GM19467 (cell line): ENCODE measurements around the gene TNS1.

Experiments used
- ATAC-seq: cut with Tn5 transposase; IDR thresholded peaks from one replicate; pipeline ENCODE4 v1.9.1; 2021; ENCODE audit warnings: mild to moderate bottlenecking, moderate library complexity; ENCODE audit not compliant: unreplicated experiment

Gene TNS1

GRCh38 chr2:217945530-217945929 lies 57.3 kb downstream of the TNS1 start:
- ATAC-seq = no peak

GRCh38 chr2:217944923-217945322 lies 57.9 kb downstream of the TNS1 start:
- no peak for ATAC-seq

GRCh38 chr2:217944366-217944765 lies 58.4 kb downstream of the TNS1 start:
- no peak for ATAC-seq

GRCh38 chr2:217943446-217944321 lies 59.1 kb downstream of the TNS1 start:
- ATAC-seq = no peak

GRCh38 chr2:217942731-217943335 lies 60.0 kb downstream of the TNS1 start:
- no peak for ATAC-seq

GRCh38 chr2:217941886-217942728 lies 60.7 kb downstream of the TNS1 start:
- no peak for ATAC-seq

DNA sequence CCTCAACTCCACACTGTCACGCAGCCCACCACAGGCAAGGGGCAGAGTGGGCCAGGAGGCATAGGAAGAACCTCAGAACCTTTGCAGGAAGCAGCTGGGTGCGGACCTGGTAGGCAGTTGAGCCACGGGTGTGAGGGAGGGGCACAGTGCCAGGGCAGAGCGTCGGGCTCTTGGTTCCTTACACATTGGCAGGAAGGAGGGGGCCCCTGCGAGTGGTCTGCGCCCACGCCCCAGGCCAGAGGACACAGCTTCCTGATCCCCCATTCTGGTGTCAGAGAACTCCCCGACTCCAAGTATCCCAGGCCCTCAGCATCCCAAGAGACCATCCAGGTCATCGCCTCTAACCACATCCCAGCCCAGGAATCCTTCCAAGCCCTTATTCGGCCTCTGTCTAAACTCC lies 61.5 kb downstream of the TNS1 start:
- ATAC-seq = no peak

DNA sequence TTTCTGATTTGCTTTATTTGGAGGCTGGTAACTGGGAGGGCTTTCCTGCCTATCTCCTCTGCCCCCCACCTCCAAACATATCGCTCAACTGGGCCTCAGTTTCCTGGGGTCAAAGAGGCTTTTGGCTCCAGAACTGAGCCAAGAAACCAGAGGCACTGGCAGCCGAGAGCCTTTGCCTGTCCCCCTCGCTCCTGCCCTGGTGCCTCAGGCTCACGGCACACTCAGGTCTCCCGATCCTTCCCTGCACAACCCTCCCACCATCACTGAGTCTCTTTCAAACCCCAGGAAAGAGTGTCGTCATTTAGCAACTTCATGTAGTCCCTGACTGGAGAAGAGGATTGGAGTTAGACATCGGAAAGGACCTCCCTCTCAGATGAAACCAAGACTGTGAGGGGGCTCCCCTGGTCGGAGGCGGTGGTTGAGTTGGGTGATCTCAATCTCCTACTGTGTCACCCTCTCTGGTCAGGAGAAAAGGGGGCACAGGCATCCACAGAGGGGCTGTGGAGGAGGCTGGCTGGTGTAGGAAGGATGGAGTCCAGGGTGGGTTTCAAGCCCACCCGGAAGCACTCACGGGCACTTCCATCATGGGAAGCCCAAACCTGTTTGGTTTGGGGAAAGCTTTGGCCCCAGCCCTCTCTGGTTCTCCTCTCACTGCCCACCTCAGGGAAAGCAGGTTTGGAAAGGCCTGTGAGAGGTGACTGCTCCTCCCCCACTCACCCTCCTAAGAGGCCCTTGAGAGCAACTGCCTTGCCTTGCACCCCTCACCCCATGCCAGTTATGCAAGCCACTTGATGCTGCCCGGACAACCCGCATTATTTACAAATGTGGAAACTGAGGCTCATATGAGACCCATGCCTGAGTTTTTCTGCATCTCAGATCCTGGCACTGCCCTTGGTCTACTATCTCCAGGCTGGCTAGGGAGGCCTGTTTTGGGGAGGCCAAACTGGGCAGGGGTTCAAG lies 62.3 kb downstream of the TNS1 start:
- no peak for ATAC-seq

DNA sequence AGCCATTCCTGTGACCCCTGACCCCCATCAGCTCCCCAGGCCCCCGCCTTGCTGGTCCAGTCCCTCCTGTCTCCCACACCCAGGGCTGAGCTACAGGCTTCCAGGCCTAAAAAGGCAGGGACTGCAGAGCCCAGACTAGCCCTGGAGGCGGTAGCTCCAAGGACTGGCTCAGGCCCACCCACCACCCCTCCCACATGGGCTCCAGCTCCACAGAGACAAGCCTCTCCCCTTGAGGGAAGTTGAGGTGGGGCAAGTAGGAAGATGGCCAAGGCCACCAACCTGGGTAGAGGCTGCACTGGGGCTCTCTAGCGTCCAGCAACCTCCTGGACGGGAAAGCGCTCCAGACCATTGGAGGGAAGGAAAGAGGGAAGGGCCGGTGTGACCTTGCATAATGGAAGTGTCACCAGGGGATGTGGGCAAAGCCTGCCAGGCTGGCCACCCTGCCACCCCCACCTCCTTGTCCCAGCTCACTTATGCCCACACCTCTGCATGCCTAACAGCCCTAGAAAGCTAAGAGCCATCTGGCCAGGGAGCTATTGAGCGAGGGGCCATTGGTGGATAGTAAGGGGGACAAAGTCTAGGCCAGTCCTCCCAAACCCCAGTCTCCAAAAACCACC lies 63.1 kb downstream of the TNS1 start:
- ATAC-seq = no peak

DNA sequence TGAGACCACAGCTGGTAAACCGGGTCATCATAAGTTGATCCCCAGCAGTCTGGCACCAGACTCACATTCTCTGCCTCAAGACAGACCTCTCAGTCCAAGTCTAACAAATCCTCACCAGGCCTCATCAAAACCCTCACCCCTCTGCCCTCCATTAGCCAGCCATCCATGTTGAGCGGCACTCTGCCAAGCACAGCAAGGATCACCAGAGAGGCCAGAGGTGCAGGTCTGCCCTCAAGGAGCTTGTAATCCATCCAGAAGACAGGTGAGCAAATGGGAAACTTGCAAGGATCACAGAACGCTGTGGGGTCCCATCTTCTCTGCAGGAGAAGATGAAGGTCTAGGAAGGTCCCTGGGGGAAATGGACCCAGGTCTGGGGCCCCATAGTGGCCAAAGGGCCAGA lies 63.6 kb downstream of the TNS1 start:
- no peak for ATAC-seq

DNA sequence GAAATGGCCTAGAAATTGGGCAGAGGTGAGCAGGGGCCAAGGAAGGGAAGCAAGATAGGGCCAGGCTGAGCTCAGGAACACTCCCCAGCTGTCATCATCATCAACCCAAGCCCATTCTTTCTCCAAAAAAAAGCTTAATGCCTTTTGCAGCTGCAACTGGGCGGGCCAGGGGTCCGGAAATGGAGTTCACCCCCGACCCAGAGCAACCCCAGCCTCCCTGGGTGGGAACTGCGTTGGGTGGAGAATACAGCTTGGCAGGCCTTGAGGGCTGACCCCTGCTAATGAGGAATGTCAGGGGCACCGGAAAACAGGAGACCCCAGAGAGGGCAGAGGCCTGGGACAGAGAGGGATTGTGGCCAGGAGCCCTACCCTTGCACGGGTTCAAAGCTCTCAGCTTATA lies 64.8 kb downstream of the TNS1 start:
- ATAC-seq = no peak

- no peak for ATAC-seq
These were observed 65.3 kb downstream of the TNS1 start for GRCh38 chr2:217937446-217937845.

DNA sequence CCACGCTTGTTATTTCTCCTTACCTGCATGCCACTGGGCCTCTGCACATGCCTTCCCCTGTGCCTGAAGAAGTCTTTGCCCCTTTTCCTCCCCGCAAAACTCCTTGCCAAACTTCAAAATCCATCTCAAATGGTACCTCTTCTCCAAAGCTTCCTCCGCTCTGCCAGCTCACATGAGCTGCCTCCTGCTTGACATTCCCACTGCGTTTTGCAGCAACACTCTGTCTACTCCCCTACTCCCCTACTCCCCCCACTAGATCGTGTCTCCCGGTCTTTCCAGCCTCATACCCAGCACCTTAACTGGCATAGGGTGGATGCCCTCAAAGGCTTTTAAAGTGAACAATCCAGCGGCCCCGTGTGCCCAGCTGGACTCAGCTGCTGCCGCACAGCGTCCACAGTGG lies 65.8 kb downstream of the TNS1 start:
- ATAC-seq = no peak

- no peak for ATAC-seq
These were observed 66.7 kb downstream of the TNS1 start for GRCh38 chr2:217935901-217936684.

DNA sequence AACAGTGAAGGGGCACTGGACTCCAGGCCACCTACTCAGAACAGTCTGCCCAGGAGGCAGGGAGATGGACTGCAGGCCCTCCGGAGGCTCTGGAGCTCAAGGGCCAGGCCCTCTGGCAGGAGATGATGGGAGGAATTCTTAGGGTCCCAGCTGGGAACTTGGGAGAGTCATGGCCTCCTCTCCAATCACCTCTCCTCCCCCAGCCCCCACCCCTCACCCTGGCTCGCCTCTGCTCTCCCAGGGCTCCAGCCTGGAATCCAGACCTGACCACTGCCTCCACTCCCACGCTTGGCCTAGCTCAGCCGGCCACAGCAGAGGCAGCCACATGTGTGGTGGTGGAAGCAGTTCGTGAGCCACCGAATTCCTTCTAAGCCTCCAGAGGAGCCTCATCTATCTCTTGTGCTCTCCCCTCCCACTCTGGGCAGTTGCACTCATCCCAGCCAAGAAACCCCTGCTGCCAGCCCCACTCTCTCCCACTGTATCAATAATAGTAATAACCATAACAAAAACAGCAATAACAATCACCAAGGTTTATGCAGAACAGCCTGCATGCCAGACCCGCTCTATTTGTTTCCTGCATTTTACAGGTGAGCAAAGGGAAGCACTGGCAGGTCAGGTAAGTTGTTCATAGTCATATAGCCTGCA lies 67.4 kb downstream of the TNS1 start:
- ATAC-seq = no peak

DNA sequence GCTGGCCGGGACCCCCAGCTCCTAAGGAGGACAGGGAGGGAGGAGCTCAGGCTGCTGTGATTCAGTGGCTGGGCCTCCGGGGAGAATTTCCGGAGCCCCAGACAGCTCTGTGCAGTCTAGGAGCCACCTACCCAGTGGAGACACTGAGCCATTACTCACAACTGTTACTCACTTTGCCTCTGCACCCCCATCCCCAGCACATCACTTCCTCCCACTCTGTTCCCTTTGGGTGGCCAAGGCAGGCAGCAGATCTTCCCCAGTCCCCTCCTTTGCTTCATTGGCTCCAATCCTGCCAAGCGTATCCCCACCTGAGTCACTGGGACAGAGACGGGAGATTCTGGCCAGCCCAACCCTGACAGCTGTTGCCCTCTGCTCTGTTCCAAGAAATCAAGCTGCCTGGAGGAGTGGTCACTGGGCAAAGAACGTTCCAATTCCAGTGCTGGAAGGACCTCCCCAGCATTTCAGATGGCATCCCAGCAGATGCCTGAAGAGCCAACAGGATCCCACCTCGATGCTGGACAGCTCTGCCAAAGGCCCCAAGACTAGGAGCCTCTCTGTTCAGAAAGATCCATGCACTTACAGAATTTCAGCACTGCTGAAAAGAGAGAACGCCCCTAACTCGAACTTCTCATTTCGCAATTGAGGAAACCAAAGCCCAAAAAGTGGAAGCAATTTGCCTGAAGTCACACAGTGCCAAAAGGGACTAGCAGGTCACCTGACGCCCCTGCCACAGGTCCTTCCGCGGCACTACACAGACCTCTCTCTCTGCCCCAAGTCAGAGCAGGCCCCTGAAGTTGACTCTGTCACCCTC lies 68.3 kb downstream of the TNS1 start:
- no peak for ATAC-seq

DNA sequence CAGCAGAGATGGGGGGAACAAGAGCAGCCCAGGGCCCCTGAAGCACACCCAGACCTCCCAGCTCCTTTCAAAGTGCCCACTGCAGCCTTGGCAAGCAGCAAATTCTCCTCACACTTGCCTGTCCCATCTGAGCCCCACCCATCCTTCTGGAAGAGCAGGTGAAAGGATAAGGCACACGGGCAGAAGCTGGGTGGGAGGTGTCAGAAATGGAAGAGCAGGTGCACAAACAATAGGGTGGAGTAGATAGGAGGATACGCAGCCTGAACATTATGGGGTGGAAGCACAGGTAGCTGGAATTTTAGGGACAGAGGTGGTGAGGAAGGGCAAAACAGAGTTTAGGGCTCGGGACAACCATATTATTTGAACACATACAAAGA lies 69.2 kb downstream of the TNS1 start:
- ATAC-seq = no peak
